Medulla oblongata (tissue), 1 donor: ENCODE measurements around the gene ALCAM.

ENCODE experiments used
- DNase-seq: peaks from one replicate; pipeline ENCODE4 v3.0.0-alpha.2; 2015; ENCODE audit errors: extremely low spot score

Gene ALCAM

GRCh38 chr3:105356396-105356795 is 10.3 kb upstream of the ALCAM start:
- DNase-seq: no peak

DNA sequence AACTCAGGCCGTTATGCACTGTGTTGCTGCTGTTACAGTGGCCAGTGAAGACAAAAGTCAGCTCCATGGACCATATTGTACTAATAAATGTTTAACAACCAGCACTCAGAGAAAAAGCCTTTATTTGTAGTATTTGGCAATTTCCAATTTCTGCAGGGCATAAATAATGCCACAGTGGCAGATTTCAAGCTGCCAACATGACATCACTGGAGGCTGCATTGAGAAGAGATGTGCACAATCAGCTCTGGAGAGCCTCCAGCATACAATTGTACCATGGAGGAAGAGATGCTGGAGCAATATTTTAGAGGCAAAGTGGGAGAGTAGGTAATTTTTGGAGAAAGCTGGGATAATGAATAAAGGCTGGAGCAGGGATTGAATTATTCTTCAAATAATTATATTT is 9.7 kb upstream of the ALCAM start:
- no peak for DNase-seq

DNA sequence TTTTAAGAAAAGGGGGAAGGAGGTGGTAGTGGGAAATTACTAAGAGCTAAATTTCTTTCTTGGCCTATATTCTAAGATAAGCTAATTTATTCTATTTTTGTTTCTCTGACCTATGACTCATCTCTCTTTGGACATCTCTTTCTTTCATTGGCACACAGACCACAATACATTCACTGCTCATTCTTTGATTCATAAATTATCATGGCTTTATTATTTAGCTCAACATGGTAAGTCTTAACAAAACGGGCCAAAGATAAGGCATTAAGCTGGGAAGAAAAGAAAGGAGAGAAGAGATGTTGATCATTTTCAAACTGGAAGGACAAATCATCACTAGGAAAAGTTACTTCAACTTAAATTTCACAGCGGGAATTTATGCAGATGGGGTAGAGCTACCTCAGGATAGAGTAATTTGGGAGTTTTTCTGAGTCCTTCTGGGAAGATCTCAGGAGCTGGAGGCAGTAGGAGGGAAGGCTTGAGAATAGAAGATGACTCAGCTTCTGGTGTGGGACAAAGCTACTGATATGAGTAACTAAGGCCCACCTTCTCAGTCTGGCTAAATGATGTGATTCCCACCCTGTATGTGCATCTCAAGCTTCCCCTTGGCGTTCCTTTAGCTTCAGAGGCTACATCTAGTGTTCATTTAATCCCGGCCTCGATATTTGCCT is 7.5 kb upstream of the ALCAM start:
- DNase-seq: no peak

GRCh38 chr3:105360003-105360402 is 6.7 kb upstream of the ALCAM start:
- no peak for DNase-seq

GRCh38 chr3:105362021-105362665 is 4.6 kb upstream of the ALCAM start:
- no peak for DNase-seq

DNA sequence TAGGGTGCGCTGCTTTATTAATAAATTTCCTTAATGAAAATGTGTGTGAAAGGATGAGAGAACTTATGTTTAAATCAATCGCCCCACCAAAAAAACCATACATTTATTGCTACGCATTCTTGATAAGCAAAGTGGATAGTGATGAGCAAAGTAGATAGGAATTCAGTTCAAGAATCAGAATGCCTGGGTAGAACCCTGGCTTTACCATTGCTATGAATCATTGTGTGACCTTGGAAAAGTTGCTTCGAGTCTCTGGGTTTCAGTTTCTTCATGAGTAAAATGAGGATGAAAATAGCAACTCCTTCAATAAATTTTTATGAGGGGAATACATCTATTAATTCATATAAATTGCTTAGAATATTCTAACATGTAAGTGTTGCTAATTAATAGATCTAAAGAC is 2.6 kb upstream of the ALCAM start:
- DNase-seq: no peak

GRCh38 chr3:105365081-105365390 is 1.7 kb upstream of the ALCAM start:
- DNase-seq: no peak

DNA sequence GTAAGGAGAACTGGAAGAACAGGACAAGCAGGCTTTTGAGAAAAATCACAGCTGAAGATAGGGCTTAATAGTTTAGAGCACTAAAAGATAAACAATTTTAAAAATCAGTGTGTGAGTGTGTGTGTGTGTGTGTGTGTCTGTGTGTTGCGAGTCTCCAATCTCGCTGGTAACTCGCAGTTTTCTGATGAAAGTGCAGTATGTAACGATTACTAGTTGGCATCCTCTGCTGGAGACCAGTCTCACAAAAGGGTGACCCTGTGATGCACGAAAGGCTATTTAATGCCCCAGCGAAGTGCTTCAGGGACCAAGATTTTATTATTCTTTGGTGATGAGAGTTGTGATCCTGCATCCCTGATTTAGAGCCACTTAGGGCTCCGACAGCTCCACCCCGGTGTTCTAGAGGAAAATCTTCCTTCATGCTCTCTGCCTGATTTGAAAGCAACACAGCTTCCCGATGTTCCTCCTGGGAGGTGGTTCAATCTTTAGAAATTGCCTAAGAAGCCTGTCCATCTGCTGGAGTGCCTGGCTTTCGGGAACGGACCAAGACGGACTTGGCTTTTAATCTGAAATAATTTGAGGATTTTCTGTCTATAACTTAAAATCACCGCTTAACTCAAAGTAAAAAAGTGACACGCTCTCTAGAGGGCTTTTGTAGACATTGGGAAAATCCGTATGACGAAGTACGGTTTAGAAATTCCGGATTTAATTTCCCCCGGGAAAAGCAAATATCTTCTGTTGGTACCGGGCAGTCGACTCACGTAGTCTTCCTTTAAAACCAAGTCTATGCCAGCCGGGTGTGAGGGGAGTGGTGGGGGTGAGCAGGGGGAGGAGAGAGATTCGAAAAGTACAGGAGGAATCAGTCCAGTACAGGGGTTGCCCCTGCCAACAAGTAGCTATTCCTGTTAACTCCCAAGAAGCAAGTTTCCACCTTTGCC is 1.1 kb upstream of the ALCAM start:
- DNase-seq: peak; percentile 66

- DNase-seq: no peak
Observed at GRCh38 chr3:105367063-105367405, 325 bp downstream of the ALCAM start.

DNA sequence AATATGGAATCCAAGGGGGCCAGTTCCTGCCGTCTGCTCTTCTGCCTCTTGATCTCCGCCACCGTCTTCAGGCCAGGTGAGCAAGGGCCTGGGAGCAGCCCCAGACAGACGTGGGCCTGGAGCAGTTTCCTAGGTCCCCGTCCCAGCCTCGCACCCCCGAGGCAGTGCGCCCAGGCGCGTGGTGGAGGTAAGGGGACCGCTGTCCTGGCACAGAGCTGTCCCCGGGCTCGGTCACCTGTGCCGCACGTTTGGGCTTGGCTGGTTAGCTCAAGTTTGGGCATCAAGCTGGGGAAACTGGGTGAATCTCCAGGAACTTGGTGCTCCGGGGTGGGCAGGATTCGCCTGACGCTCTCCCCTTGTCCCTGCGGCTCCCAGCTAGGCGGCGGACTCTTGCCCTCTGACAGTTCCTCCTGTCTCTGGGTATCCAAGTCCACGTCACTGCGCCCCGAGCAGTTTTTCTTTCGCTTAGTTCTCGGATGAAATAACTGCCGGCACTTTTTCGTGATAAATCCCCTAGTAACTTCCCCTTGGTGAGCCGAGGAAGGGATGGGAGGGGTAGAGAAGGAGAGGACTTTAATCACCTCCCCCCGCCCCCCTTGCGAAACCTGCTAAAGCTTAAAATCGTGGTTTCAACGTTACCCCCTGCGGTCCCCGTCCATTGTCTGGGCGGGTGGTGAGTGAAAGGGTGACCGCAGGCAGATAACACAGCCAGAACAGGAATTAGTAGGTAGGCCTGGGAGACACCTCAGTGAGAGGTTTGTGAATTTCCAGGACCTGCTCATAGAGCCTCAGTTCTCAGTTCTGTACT is 901 bp downstream of the ALCAM start:
- DNase-seq: peak; percentile 91

- peak; percentile 78 for DNase-seq
Observed at GRCh38 chr3:105368566-105369499, 2.1 kb downstream of the ALCAM start.

DNA sequence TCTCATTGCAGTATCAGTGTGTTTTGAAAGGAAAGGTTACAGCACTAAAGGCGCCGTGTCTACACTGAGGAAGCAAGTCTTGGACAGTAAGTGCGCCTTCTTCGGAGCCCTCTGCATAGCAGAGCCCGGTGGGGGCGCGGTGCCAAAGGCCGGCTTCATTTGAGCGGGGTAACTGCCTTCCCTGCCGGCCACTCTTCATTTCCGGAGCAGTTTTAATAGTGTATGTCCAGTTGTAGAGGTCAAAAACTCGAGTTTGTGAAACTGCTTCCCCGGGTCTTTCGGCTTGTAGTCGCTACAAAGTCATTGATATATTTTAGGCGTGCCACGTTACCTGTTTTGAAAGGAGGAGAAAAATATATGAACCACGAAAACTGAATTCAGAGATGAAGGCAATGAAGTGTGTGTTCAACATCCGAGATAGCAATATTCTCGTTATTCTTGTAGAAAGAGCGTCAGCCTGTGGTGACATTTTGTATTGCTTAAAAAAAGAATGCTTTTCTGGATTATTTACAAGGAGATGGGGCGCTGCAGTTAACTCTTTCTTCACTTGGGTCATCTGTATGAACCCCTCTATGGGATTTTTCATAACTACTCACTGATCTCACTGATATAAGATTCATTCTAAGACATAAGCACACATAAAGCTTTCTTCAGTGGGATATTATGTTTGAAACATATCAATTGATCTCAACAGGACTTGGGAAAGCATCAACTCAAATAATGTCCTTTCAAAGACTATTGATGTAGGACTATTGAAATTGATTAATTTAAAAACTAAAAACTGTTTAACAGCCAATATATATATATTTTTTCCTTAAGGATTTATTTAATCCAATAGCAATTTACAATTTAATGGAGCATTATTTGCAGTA is 3.0 kb downstream of the ALCAM start:
- peak; percentile 89 for DNase-seq

GRCh38 chr3:105373383-105373782 is 6.7 kb downstream of the ALCAM start:
- DNase-seq: no peak

- DNase-seq: no peak
Observed at GRCh38 chr3:105375750-105376511, 9.2 kb downstream of the ALCAM start.

GRCh38 chr3:105377716-105378115 is 11.0 kb downstream of the ALCAM start:
- no peak for DNase-seq

GRCh38 chr3:105385179-105385578 is 18.5 kb downstream of the ALCAM start:
- DNase-seq: no peak

DNA sequence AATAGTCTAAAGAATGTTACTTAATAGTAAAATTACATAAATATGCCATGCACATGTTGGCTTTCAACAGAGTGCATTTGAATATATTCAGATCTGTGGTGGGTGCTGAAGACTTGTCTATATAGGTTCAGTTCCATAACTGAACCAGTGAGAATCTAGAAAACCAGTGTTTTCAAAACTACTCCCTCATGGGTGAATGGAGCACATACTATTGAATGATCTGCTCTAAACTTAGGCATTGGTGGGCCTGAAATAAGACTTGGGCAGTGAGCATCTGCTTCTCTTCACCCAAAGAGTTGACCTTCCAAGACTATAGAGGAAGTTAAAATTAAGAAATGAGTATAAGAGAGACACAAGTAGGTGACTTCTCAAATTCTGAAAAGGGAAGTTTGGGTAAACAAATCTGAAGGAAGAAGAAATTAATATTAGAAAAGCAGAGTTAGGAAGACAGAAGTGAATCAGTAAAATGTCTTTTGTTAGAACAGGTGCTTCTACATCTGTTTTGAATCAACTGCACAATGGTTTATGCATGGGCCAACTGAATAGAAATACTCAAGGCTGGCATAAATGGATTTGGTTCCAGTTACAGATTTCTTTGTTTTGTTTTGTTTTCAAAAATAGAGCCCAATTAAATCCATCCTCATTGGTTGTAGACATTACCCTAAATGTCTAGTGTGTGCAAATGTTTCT is 19.3 kb downstream of the ALCAM start:
- no peak for DNase-seq

GRCh38 chr3:105387122-105387751 is 20.5 kb downstream of the ALCAM start:
- no peak for DNase-seq
